SU-DHL-6 (cell line): ENCODE measurements around the gene PLEKHG3.

Experiments
- H2AFZ ChIP-seq: fragments of 200-600 bp; sonication (generic); 2 replicates; pipeline ENCODE4 v1.6.1; 2014; ENCODE audit warnings: low read depth, mild to moderate bottlenecking, moderate library complexity, mixed read lengths, antibody characterized with exemption, low read length; ENCODE audit not compliant: severe bottlenecking
- H3F3A ChIP-seq: fragments of 200-600 bp; shearing (Covaris generic); 2 replicates; pipeline ENCODE4 v1.6.0; 2016; ENCODE audit warnings: antibody characterized with exemption, mild to moderate bottlenecking; ENCODE audit not compliant: insufficient read depth
- H3K27ac ChIP-seq: fragments of 200-600 bp; sonication (generic); 2 replicates; pipeline ENCODE4 v1.5.1; 2016; ENCODE audit warnings: low read depth, mild to moderate bottlenecking, low read length, moderate library complexity, mixed read lengths
- H3K27me3 ChIP-seq: fragments of 200-600 bp; sonication (generic), shearing (Covaris generic); 2 replicates; pipeline ENCODE4 v1.6.0; 2014; ENCODE audit warnings: mild to moderate bottlenecking, low read length
- H3K36me3 ChIP-seq: fragments of 200-600 bp; sonication (generic); 2 replicates; pipeline ENCODE4 v1.6.1; 2014; ENCODE audit warnings: mild to moderate bottlenecking, low read length, mixed read lengths
- H3K4me2 ChIP-seq: fragments of 300-600, 200-600 bp; shearing (Covaris generic), sonication (generic); 2 replicates; pipeline ENCODE4 v1.6.0; 2014; ENCODE audit warnings: low read length, low read depth, mild to moderate bottlenecking; ENCODE audit not compliant: poor library complexity, severe bottlenecking
- H3K4me3 ChIP-seq: fragments of 200-600 bp; sonication (generic); 2 replicates; pipeline ENCODE4 v1.5.1; 2014; ENCODE audit warnings: antibody characterized with exemption, low read length, mild to moderate bottlenecking, mixed read lengths; ENCODE audit not compliant: insufficient read depth, poor library complexity, severe bottlenecking
- H3K79me2 ChIP-seq: fragments of 200-600 bp; sonication (generic); 2 replicates; pipeline ENCODE4 v1.6.1; 2014; ENCODE audit warnings: mild to moderate bottlenecking, low read length, moderate library complexity; ENCODE audit not compliant: insufficient read depth
- H3K9ac ChIP-seq: fragments of 200-600 bp; sonication (generic); 2 replicates; pipeline ENCODE4 v1.7.0; 2014; ENCODE audit warnings: mild to moderate bottlenecking, low read length
- H3K9me2 ChIP-seq: fragments of 200-600 bp; sonication (generic); replicated peaks from 2 replicates; pipeline ENCODE4 v1.6.1; 2014; ENCODE audit warnings: low read length; ENCODE audit not compliant: insufficient read depth
- H3K9me3 ChIP-seq: fragments of 200-600 bp; sonication (generic); 2 replicates; pipeline ENCODE4 v1.6.1; 2014; ENCODE audit warnings: low read length, mixed read lengths; ENCODE audit not compliant: insufficient read depth
- H4K20me1 ChIP-seq: fragments of 200-600 bp; sonication (generic); 2 replicates; pipeline ENCODE4 v1.6.1; 2014; ENCODE audit warnings: low read depth, mild to moderate bottlenecking, antibody characterized with exemption, low read length, moderate library complexity, mixed read lengths
- EZH2phosphoT487 ChIP-seq: fragments of 200-600 bp; sonication (generic), shearing (Covaris generic); conservative IDR thresholded peaks from 2 replicates; pipeline ENCODE4 v1.6.1; 2018; ENCODE audit warnings: mild to moderate bottlenecking, antibody characterized with exemption, low read length, moderate library complexity, mixed read lengths
- TF ChIP-seq, protein P1 (sequence below): fragments of 200-600 bp; sonication (generic); IDR thresholded peaks from one replicate; pipeline ENCODE4 v1.5.1; 2017; ENCODE audit warnings: antibody characterized with exemption, mild to moderate bottlenecking, low read length, moderate library complexity; ENCODE audit not compliant: insufficient read depth, poor library complexity, severe bottlenecking

Gene PLEKHG3

DNA sequence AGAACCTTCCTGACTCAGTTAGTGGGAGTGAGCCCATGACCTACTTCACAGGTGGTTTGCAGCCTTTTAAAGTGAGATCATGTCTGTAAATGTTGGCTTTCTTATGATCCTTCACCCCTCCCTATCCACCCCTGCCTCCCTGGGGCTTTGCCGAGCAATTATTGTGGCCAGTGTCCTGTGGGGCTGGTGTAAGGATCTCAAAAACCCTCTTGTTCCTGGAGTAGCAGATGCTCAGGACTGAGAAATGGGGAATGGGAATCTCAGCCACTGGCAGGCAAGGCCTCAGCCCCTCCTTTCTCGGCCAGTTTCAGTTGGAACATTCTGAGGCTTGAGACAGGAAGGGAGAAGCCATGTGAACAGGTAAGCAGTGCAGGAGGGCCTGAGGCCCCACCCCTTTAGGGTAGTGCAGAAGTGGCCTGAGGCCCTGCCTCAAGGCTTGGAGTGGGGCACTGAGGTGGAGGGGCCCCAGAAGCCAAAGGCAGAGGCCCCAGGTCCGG, 53.8 kb downstream of the PLEKHG3 start:
- Histone ChIP-seq H2AFZ (no peak overlapping the region), H3K36me3 (no peaks in the 10 kb centered on the region), H4K20me1 (no peaks in the 10 kb centered on the region), H3K9ac (no peak overlapping the region), H3K9me3 (no peaks in the 10 kb centered on the region), H3K27me3 (no peaks in the 10 kb centered on the region), H3K79me2 (no peaks in the 10 kb centered on the region), H3K4me2 (no peak overlapping the region), H3K27ac (no peak overlapping the region), H3K4me3 (no peak overlapping the region), H3F3A (no peaks in the 10 kb centered on the region), H3K9me2 (no peaks in the 10 kb centered on the region)
- TF ChIP-seq, protein P1, sequence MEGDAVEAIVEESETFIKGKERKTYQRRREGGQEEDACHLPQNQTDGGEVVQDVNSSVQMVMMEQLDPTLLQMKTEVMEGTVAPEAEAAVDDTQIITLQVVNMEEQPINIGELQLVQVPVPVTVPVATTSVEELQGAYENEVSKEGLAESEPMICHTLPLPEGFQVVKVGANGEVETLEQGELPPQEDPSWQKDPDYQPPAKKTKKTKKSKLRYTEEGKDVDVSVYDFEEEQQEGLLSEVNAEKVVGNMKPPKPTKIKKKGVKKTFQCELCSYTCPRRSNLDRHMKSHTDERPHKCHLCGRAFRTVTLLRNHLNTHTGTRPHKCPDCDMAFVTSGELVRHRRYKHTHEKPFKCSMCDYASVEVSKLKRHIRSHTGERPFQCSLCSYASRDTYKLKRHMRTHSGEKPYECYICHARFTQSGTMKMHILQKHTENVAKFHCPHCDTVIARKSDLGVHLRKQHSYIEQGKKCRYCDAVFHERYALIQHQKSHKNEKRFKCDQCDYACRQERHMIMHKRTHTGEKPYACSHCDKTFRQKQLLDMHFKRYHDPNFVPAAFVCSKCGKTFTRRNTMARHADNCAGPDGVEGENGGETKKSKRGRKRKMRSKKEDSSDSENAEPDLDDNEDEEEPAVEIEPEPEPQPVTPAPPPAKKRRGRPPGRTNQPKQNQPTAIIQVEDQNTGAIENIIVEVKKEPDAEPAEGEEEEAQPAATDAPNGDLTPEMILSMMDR, result no peak
- TF ChIP-seq EZH2phosphoT487, result no peak

- Histone ChIP-seq H3K4me2 (no peak overlapping the region), H2AFZ (no peak overlapping the region), H3K9ac (no peak overlapping the region), H3K9me3 (no peaks in the 10 kb centered on the region), H3K27me3 (no peaks in the 10 kb centered on the region), H3F3A (no peaks in the 10 kb centered on the region), H3K79me2 (no peaks in the 10 kb centered on the region), H3K27ac (no peak overlapping the region), H3K36me3 (no peaks in the 10 kb centered on the region), H3K9me2 (no peaks in the 10 kb centered on the region), H4K20me1 (no peaks in the 10 kb centered on the region), H3K4me3 (no peak overlapping the region)
- TF ChIP-seq EZH2phosphoT487, result no peak
- TF ChIP-seq, protein P1, result no peak
Measured at GRCh38 chr14:64758691-64759554, 54.7 kb downstream of the PLEKHG3 start.

GRCh38 chr14:64759555-64759938, 55.3 kb downstream of the PLEKHG3 start:
- Histone ChIP-seq H3K27me3 (no peaks in the 10 kb centered on the region), H3K27ac (no peak overlapping the region), H3K36me3 (no peaks in the 10 kb centered on the region), H3K4me2 (no peak overlapping the region), H3F3A (no peaks in the 10 kb centered on the region), H4K20me1 (no peaks in the 10 kb centered on the region), H3K4me3 (no peak overlapping the region), H3K79me2 (no peaks in the 10 kb centered on the region), H3K9ac (no peak overlapping the region), H2AFZ (no peak overlapping the region), H3K9me3 (no peaks in the 10 kb centered on the region), H3K9me2 (no peaks in the 10 kb centered on the region)
- TF ChIP-seq EZH2phosphoT487, result no peak
- TF ChIP-seq, protein P1, result no peak
